ENCODE data around the gene MTMR1. TPM values are rescaled to one million over a fixed set of nuclear protein-coding genes. Genes with fewer than 3 reads are reported as not detected.

The MTMR1 gene
- total and polyA plus RNA-seq, 9 of the 15 experiments (the other 6 are each of a cell fraction or from before 2014, with no cell fraction given): 0.96 to 35.4 (median 22.4) TPM

- FAIRE-seq (no peak), DNase-seq (ENCODE audit: extremely low read depth in 1 of 4, low spot score in 3 of 4) (no peak), ATAC-seq (no peak)
- H3K4me1 ChIP-seq (replicated peaks in 1 of 2; ENCODE audit: control insufficient read depth in 2 of 2, insufficient read depth in 2 of 2, low read length in 2 of 2): no peaks in the 10 kb centered on the region
- no peak overlapping the region for H3K4me2 ChIP-seq (ENCODE audit: insufficient read depth, low read length)
- peaks cover 11% of the 10 kb centered on the region; the same call in 1 of the 3 replicates for H3K36me3 ChIP-seq (ENCODE audit: control insufficient read depth, insufficient read depth, low read length)
- BruUV-seq (replicated peaks): no TSS peak
- no peak overlapping the region for H2AFZ ChIP-seq (ENCODE audit: low read depth, low read length)
- H3K27me3 ChIP-seq (ENCODE audit: control insufficient read depth in 2 of 2, insufficient read depth in 2 of 2, low read length in 2 of 2): no peaks in the 10 kb centered on the region
- H3K4me3 ChIP-seq: no peak overlapping the region
- H3K27ac ChIP-seq (ENCODE audit: extremely low read depth, low read depth, low read length): no peak overlapping the region
- intact Hi-C loops (cut with micrococcal nuclease): no loop called here
- H4K20me1 ChIP-seq (replicated peaks; ENCODE audit: control insufficient read depth, insufficient read depth, low read length): no peaks in the 10 kb centered on the region
- H3K79me2 ChIP-seq (ENCODE audit: control insufficient read depth, insufficient read depth, low read length): no peaks in the 10 kb centered on the region
- in situ Hi-C loops (cut with MboI): no loop called here
- no peak overlapping the region for H3K9ac ChIP-seq (ENCODE audit: insufficient read depth in 1 of 2, low read depth in 2 of 2, low read length in 2 of 2)
- no peaks in the 10 kb centered on the region for H3K9me1 ChIP-seq (ENCODE audit: control insufficient read depth, insufficient read depth, low read length)
- CTCF ChIA-PET (ENCODE audit: low intra/inter-chr PET ratio): no interaction called here
- TF ChIP-seq ZBTB5 (IDR thresholded peaks at IDR 0.05) (no peak), ERF (CRISPR knock-in tag; IDR thresholded peaks at IDR 0.05) (no peak), ZNF444 (CRISPR knock-in tag; IDR thresholded peaks at IDR 0.05) (no peak), SIRT6 (IDR thresholded peaks at IDR 0.05; ENCODE audit: low read depth, low read length) (no peak), CEBPG (CRISPR knock-in tag; IDR thresholded peaks at IDR 0.05) (no peak), CEBPG (tag; conservative IDR thresholded peaks at IDR 0.05 in 1 of 2, IDR thresholded peaks at IDR 0.05 in 1 of 2) (no peak), ARID3B (CRISPR knock-in tag; IDR thresholded peaks at IDR 0.05; ENCODE audit: borderline replicate concordance) (no peak), ZNF165 (CRISPR knock-in tag; IDR thresholded peaks at IDR 0.05; ENCODE audit: borderline replicate concordance) (no peak), ZNF311 (CRISPR knock-in tag; IDR thresholded peaks at IDR 0.05) (no peak), E2F5 (CRISPR knock-in tag; IDR thresholded peaks at IDR 0.05) (no peak), POLR2AphosphoS5 (IDR thresholded peaks at IDR 0.05; ENCODE audit: control insufficient read depth, insufficient read depth, low read depth, low read length) (no peak), ZNF717 (CRISPR knock-in tag; IDR thresholded peaks at IDR 0.05) (no peak), ZNF282 (CRISPR knock-in tag; IDR thresholded peaks at IDR 0.05) (no peak), ZNF408 (CRISPR knock-in tag; IDR thresholded peaks at IDR 0.05; ENCODE audit: low read depth) (no peak), ZNF764 (CRISPR knock-in tag; IDR thresholded peaks at IDR 0.05; ENCODE audit: low read depth) (no peak), PRMT5 (CRISPR knock-in tag; IDR thresholded peaks at IDR 0.05) (no peak), CBFB (CRISPR knock-in tag; IDR thresholded peaks at IDR 0.05) (no peak), XRCC3 (IDR thresholded peaks at IDR 0.05) (no peak), NR2C1 (IDR thresholded peaks at IDR 0.05) (no peak), NR2C1 (tag; IDR thresholded peaks at IDR 0.05) (no peak), RUNX1 (IDR thresholded peaks at IDR 0.05; ENCODE audit: low read depth) (no peak)
- WGBS (ENCODE audit: insufficient coverage, low coverage, missing lambda C conversion rate): 75% methylated on average over 2 of the region's 2 CpGs
- POLR2A ChIA-PET: no interaction called here
- H3K9me3 ChIP-seq (replicated peaks; ENCODE audit: control insufficient read depth, insufficient read depth, low read depth, low read length): no peaks in the 10 kb centered on the region
Observed at GRCh38 chrX:150663073-150663472, 30.1 kb upstream of the MTMR1 start.
